ENCODE data around the gene BCL6.

BCL6 gene

GRCh38 chr3:187673012-187673411 lies 72.3 kb downstream of the BCL6 start:
- TF ChIP-seq, protein P1, sequence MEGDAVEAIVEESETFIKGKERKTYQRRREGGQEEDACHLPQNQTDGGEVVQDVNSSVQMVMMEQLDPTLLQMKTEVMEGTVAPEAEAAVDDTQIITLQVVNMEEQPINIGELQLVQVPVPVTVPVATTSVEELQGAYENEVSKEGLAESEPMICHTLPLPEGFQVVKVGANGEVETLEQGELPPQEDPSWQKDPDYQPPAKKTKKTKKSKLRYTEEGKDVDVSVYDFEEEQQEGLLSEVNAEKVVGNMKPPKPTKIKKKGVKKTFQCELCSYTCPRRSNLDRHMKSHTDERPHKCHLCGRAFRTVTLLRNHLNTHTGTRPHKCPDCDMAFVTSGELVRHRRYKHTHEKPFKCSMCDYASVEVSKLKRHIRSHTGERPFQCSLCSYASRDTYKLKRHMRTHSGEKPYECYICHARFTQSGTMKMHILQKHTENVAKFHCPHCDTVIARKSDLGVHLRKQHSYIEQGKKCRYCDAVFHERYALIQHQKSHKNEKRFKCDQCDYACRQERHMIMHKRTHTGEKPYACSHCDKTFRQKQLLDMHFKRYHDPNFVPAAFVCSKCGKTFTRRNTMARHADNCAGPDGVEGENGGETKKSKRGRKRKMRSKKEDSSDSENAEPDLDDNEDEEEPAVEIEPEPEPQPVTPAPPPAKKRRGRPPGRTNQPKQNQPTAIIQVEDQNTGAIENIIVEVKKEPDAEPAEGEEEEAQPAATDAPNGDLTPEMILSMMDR (IDR thresholded peaks at IDR 0.05), result no peak

Measured in LNCAP (cell line).